Forelimb muscle (tissue), 1 donor: ENCODE measurements around the gene NEGR1. TPM values are rescaled to one million over a fixed set of nuclear protein-coding genes. Genes with fewer than 3 reads are reported as not detected.
A peak's percentile ranks its signal among the peaks of the same experiment; 100 is the strongest.
"Not testable (repeated sequence)": the region's sequence is repeated elsewhere in the genome, so short reads cannot be mapped to it uniquely, and the experiment has no call there.

ENCODE experiments used
- DNase-seq: peaks from one replicate; pipeline ENCODE4 v3.0.0-alpha.2; 2013; ENCODE audit warnings: low read depth
- polyA plus RNA-seq: library from polyadenylated mRNA; unstranded; fragments of 120-200 nt; gene quantifications from one replicate; pipeline ENCODE4 v1.2.1, GENCODE V29; 2013; ENCODE audit not compliant: insufficient read length

NEGR1 gene
- 16.6 TPM for polyA plus RNA-seq

DNA sequence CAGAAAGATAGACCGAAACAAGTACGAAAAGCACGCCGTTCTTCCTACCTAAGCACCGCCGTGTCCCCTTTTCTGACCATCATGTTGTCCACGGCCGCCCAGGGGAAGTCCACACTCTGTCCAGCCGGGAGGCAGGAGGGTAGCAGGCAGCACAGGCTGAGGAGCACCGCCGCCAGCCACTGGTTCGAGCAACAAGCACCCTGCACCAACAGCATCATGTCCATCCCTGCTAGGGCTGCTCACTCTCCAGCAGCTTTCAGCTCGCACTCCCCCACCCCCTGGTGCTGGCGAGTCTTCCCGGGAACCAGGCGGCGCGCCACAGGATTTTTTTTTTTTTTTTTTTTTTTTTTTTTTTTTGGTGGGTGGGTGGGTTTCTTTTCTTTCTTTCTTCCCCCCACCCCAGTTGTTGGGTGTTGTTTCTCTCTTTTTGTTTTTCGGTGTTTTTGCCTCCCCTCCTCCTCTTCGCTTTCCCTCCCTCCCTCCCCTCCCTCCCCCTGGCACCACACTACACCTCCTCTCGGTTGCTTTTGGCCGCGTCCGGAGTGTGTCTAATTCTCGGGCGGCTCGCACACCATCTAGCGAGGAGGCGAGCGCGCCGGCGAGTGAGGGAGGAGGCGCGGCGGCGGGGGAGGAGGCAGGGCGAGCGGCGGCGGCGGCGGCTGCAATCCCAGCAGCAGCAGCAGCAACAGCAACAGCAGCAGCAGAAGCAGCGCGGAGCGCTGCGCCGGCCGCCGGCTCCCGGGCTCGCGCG lies at the start of gene NEGR1:
TSS of gene NEGR1 (minus strand) at position 269 of the 751 bp plus-strand sequence.
- peak; percentile 38 for DNase-seq

GRCh38 chr1:72326494-72326893 lies 44.2 kb upstream of the NEGR1 start:
- DNase-seq, result no peak

DNA sequence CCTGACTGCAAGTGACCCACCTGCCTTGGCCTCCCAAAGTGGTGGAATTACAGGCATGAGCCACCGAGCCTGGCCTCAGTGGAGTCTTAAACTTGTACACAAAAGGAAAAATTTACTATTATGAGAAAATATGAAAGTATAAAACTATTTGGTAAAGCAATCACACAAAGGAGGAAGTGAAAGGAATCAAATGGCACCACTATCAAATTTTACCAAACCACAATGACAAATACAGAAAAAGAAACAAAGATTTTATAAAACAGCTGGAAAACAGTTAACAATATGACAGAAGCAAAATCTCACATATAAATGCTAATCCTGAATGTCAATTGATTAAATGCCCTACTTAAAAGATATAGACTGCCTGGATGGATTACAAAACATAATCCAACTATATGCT lies 42.1 kb upstream of the NEGR1 start:
- DNase-seq, result no peak

DNA sequence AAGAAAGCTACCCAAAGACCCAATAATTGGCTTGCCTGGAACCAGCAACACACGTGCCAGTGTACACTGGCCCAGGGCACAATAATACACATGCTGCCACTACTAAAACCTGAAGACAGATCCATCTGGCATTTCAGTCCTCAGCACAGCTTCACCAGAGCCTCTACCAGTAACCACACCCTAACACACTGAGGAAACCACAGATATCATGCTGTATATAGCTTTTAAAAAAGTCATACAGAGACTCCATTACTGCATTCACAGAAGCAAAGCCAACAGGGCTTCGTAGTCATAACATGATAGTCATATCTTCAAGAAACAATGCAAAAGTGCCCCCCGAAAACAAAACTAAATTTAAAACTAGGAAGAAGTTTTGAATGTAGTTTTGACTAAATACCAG lies 40.6 kb upstream of the NEGR1 start:
- DNase-seq, result no peak

- DNase-seq, result no peak
Observed at GRCh38 chr1:72296501-72296900, 14.2 kb upstream of the NEGR1 start.

- DNase-seq, result no peak
Observed at GRCh38 chr1:72288886-72289285, 6.5 kb upstream of the NEGR1 start.

DNA sequence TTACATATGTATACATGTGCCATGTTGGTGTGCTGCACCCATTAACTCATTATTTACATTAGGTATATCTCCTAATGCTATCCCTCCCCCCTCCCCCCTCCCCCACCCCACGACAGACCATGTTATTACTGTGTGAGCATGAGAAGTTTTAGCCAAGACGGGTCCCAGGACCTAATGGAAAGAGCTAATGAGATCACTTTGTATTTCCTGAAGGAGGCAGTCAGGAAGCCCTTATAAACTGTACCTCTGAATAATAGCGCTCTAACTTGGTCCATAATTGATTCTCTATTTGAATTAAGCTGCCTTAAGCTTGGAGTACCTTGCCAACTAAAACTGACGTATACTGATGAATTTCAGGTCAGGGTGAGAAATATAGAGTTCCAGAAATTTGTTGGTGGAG lies 4.1 kb upstream of the NEGR1 start:
- no peak for DNase-seq

DNA sequence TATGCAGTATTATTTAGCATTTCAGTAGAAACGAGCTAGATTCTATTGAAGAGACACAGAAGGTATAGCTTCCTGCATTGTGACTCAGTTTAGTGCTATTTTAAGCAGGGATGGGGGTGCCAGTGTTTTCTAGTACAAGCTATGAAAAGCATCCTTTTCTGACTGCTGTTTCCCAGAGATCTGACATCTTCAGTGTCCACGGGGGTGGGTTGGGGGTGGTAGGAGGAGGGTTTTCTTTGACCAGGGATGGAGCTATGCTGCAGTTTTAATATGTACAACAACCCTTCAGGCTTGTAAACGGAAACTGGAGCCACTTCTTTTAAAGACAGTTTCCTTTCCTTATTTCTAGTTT lies 2.7 kb upstream of the NEGR1 start:
- DNase-seq, result peak; percentile 14

DNA sequence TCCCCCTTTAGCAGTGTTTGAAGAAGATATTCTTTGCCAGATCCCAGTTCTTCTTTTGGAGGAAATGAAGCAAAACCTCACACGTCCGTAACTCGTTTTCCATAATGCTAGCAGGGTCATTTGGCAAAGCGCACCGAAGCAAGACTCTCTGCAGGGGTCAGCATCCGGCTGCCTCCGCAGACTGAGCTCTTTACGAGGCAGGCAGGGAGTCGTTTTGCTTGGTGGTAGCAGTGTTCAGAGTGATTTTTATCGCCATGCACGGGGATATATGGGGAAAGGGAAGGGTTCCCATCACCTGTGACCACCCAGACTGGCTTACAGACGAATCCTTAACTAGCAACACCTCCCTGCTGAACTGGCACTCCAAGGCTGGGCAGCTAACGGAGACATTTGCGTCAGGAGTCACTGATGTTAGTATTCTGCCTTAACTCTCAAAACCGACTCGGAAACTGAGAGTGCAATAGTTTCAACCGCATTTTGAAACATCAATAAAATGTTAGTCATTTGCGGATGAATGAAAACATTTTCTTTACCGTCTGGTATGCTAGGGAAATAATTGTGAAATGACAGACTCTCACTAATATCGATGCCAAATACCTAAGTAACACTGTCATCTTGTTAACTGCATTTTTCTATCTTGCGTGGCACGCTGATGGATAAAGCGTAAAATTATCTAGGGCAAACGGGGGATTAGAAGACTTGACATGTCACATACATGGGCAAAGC lies 2.2 kb upstream of the NEGR1 start:
- DNase-seq, result peak; percentile 52

- DNase-seq, result no peak
Observed at GRCh38 chr1:72284084-72284347, 1.7 kb upstream of the NEGR1 start.

DNA sequence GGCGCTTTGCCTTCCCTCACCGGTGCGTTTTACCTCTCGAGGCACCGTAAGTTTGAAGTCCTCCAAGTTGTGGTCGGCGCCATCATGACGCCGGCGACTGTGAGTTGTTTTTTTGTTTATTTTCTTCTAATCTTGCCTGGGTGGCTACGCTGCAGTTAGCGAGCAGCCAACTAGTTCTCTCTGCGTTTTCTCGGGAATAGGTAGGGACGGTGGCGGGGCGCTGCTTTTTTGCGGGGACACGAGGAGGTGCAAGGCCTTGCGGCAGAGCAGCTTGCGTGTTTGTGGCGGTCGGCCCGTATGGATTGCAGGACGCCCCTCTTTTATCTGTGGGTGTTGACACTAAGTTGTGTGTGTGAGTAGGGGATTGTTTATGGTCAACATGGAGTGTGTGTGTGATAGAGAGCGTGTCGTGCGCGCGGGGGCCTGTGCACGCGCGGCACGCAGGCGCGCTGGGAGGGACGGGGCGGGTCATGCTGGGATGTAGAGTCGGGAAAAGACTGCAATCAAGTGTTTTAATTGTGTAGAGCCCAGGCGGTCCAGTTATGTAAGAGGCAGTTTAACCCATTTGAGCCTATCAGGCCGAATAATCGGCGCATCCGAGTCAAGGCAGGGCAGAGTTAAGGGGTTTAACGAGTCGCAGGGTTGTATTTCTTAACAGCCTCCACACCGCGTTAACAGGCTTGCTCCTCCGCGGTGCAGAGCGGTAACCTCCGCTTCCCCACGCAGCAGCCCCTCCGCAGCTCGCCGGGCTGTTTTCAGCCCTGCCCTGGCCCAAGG lies 1.2 kb upstream of the NEGR1 start:
- peak; percentile 67 for DNase-seq

DNA sequence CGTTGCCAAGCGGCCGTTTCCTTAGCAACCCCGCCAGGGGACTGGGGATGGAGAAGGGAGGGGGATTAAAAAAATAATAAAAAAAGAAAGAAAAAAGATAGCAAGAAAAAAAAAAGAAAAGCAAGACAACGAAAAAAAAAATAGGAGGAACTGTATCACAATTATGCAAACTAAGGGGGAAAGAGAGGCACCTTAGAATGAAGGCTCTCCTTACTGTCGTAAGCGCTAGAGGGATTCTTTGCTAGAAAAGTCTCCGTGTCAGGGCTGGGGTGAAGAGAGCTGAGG lies 625 bp upstream of the NEGR1 start:
- DNase-seq, result no peak

- DNase-seq, result no peak
Observed at GRCh38 chr1:72281637-72282270, 585 bp downstream of the NEGR1 start.

GRCh38 chr1:72281144-72281543 lies 1.2 kb downstream of the NEGR1 start:
- no peak for DNase-seq

DNA sequence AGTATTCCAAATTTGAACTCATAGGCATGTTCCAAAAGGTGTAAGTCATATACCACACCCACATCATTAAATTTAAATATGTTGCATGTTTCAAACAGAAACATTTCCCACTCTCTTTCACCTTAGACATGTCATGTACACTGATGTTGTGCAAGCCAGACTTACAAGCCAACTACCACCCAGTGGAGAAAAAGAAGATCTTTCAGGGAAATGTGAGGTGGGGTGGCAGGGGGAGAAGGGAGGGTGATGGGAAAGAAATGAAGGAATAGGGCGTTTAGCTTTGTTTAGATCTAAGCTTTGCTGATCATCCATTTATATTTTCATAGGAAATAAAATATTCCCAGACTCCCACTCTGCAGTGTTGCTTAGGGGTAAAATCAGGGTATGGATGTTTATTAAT lies 1.6 kb downstream of the NEGR1 start:
- DNase-seq, result no peak

GRCh38 chr1:72280131-72280530 lies 2.2 kb downstream of the NEGR1 start:
- no peak for DNase-seq

- no peak for DNase-seq
Observed at GRCh38 chr1:72278461-72278860, 3.9 kb downstream of the NEGR1 start.

DNA sequence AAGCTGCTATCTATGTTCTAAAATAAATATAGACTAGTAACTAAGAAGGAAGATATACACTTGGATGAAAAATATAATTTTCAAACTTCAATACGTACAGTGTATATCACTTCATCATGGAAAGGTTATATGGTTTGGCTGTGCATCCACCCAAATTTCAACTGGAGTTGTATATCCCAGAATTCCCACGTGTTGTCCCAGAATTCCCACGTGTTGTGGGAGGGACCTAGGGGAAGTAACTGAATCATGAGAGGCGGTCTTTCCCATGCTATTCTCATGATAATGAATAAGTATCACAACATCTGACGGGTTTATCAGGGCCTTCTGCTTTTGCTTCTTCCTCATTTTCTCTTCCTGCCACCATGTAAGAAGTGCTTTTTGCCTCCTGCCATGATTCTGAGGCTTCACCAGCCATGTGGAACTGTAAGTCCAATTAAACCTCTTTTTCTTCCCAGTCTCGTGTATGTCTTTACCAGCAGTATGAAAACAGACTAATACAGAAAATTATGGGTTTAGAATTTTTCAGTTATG lies 10.7 kb downstream of the NEGR1 start:
- DNase-seq, result no peak

DNA sequence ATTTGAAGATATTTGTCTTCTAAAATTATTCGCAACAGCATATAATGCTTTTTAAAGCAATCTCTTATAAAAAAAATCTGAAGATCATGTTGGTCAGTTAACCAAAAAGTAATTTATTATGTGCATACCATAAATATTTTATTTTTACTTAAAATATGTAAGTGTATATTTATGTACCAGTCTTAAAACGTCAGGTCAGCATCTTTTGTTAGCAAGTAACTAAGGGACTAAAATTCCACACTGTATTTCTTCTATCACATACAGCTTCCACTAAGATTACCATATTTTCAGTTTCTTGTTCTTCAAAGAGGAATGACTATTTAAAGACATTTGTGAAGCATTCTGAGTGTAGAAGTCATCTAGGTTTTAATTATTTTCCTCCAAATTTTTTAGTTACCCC lies 19.6 kb downstream of the NEGR1 start:
- DNase-seq, result no peak

- DNase-seq, result peak; percentile 68
Observed at GRCh38 chr1:72253132-72253531, 29.2 kb downstream of the NEGR1 start.

- no peak for DNase-seq
Observed at GRCh38 chr1:72241397-72241796, 40.9 kb downstream of the NEGR1 start.

DNA sequence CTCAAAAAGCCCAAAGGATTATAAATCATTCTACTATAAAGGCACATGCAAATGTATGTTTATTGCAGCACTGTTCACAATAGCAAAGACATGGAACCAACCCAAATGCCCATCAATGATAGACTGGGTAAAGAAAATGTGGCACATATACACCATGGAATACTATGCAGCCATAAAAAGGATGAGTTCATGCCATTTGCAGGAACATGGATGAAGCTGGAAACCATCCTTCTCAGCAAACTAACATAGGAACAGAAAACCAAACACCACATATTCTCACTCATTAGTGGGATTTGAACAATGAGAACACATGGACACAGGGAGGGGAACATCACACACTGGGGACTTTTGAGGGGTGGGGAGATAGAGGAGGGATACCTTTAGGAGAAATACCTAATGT lies 46.4 kb downstream of the NEGR1 start:
- not testable (repeated sequence) for DNase-seq
